ENCODE measurements around the gene CAPN8.

DNA sequence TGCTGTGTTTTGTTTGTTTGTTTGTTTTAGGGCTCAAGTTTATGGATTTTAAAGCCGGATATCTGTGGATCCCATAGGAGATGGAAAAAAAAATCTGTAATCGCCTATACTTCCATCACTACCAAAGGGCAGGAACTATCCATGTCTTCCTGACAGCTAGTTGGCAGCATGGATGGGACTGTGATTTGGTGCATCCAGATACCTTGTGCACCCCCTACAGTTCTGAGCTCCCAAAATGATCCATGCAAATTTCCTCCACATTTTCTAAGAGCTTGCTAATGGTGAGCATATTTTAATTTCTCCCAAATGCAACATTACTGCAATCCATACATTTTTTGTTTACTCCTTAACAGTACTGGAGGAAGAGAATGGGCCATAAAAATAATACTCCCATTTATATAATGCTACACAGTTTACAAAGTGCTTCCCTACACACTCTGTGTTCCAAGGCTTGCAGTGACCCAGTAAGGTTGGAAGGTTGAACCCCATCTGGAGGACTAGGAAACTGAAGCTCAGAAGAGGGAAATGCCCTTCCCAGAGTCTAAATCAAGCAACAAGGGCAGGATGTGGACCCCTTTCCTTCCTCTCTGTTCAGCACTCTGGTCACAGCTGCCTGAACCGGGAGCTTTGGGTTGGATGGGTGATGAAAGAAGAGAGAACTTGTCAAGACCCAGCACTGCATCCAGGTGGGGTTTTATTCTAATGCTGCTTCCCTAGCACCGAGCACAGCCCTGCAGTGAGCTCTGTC lies 48.0 kb downstream of the CAPN8 start:
- TF ChIP-seq, protein P1, sequence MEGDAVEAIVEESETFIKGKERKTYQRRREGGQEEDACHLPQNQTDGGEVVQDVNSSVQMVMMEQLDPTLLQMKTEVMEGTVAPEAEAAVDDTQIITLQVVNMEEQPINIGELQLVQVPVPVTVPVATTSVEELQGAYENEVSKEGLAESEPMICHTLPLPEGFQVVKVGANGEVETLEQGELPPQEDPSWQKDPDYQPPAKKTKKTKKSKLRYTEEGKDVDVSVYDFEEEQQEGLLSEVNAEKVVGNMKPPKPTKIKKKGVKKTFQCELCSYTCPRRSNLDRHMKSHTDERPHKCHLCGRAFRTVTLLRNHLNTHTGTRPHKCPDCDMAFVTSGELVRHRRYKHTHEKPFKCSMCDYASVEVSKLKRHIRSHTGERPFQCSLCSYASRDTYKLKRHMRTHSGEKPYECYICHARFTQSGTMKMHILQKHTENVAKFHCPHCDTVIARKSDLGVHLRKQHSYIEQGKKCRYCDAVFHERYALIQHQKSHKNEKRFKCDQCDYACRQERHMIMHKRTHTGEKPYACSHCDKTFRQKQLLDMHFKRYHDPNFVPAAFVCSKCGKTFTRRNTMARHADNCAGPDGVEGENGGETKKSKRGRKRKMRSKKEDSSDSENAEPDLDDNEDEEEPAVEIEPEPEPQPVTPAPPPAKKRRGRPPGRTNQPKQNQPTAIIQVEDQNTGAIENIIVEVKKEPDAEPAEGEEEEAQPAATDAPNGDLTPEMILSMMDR (IDR thresholded peaks at IDR 0.05), result no peak
- TF ChIP-seq POLR2A (IDR thresholded peaks at IDR 0.05), result no peak
